LNCAP (cell line): ENCODE results near the gene ACOX3.

Source experiments
- TF ChIP-seq, protein P1 (sequence below): fragments of 450-650 bp; IDR thresholded peaks from 2 replicates; pipeline ENCODE4 v1.5.1; 2017; ENCODE audit warnings: mild to moderate bottlenecking

The ACOX3 gene

DNA sequence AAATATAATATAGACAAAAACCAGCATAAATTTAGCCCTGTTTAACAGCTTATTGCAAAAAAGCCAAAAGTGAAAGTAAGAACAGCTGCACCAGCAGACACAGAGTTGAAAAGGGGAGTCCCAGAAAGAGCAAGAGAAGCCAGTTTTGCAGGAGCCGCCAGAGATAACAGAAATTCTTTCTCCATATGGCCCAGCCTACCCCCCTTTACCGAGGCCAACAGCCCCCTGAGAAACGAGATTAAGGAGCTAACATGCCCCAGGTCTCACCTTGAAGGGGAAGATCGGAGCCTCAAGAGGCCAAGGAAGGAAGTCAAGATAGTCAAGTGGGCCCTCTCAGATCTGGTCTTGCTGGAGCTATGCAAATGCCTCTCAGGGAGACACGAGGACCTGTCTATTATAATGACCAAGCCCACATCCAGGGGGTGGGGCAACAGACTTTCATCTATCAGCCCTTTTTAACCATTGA lies 4.8 kb downstream of the ACOX3 start:
- TF ChIP-seq, protein P1, sequence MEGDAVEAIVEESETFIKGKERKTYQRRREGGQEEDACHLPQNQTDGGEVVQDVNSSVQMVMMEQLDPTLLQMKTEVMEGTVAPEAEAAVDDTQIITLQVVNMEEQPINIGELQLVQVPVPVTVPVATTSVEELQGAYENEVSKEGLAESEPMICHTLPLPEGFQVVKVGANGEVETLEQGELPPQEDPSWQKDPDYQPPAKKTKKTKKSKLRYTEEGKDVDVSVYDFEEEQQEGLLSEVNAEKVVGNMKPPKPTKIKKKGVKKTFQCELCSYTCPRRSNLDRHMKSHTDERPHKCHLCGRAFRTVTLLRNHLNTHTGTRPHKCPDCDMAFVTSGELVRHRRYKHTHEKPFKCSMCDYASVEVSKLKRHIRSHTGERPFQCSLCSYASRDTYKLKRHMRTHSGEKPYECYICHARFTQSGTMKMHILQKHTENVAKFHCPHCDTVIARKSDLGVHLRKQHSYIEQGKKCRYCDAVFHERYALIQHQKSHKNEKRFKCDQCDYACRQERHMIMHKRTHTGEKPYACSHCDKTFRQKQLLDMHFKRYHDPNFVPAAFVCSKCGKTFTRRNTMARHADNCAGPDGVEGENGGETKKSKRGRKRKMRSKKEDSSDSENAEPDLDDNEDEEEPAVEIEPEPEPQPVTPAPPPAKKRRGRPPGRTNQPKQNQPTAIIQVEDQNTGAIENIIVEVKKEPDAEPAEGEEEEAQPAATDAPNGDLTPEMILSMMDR = no peak

DNA sequence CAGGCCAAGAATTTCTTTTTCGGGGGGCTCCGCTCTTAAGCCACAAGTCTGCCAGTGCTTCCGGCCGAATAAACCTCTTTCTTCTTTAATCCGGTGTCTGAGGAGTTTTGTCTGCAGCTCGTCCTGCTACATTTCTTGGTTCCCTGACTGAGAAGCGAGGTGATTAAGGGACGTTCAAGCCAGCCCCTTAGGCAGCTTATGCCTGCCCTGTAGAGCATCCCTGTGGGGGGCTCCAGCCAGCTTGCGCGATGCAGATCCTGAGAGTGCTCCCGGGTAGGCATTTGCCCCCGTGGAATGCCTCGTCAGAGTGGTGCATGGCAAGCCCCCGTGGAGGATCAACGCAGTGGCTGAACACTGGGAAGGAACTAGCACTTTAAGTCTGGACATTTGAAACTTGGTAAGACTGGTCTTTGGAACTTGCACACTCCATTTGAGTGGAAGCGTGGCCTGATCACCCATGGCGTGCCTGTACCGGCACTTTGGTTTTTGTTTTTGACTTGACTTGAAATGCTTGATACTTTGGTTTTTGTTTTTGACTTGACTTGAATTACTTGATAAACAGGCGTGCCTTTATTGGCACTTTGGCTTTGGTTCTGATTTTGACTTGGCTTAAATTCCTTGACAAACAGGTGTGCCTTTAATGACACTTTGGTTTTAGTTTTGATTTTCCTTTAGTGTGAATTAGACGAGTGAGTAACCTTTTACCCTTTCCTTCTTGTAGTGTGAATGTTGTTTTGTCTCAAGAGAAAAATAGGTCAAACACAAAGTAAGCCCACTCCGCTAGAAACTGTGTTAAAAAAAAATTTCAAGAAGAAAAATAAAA lies 6.1 kb downstream of the ACOX3 start:
- TF ChIP-seq, protein P1 = no peak

DNA sequence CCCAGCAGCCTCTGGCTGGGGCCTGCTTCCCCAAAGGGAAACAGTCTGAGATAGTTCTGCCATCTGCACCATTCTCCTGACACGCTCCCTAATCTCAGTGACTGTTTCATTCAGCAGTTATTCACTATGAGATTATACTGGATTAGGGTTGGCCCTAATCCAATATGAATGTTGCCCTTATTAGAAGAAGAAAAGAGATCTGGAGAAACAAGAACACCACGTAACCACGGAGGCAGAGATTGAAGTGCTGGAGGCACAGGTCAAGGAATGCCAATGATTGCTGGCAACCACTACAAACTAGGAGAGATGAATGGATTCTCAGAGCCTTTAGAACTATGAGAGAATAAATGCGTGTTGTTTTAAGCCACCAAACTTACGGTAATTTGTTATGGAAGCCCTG lies 7.4 kb downstream of the ACOX3 start:
- TF ChIP-seq, protein P1 = no peak

DNA sequence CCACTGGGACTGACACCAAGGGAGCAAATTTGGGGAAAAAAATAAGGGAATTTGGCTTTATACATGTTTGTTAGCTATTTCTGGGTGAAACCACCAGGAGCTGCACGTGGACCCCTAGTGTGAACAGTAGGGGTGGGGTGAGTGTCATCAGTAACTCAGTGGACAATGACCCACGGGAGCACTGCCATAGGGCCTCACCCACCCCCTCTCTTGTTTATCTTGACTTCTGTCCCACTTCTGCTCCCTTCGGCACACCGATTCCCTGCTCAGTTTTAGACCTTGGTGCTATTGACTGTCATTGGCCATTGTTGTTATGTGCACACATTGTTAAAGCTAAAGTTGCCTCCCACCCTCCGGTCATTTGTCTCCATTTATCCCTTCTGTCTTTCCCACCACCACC lies 9.0 kb downstream of the ACOX3 start:
- TF ChIP-seq, protein P1 = no peak

DNA sequence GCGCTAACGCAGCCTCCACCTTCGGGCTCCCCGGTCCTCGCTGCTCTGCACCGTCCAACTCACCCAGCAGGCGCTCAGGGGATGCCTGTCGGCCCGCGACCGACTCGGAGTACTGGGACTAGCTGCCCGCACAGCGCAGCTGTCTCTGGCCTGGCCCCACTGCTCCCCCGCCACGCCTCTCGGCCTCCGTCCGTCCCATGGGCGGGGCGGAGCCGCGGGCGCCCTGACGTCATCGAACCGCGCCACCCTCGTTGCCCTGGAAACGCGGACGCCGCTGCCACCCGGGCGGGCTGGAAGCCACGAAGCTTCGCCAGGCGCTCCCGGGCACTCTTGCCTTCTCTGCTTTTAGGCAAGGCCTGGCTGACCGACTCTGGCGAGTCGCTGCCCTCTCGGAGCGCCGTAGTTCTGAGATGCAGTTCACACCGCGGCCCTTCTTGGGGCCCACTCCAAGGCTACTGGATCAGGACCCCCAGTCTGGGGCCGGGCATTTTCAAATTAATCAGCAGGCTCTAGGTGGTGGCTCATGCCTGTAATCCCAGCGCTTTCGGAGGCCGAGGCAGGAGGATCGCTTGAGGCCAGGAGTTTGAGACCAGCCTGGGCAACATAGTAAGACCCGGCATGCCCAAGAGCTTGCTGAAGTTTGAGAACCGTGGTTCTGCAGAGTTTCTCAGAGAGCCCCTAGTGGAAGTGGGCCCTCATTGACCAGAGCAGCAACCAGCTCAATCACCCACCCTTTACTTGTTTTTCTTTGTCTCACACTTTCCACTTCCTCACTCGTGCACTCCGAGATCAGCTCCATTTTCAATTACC lies 12.0 kb downstream of the ACOX3 start:
- TF ChIP-seq, protein P1 = no peak; the same call in 1 of the 2 replicates

DNA sequence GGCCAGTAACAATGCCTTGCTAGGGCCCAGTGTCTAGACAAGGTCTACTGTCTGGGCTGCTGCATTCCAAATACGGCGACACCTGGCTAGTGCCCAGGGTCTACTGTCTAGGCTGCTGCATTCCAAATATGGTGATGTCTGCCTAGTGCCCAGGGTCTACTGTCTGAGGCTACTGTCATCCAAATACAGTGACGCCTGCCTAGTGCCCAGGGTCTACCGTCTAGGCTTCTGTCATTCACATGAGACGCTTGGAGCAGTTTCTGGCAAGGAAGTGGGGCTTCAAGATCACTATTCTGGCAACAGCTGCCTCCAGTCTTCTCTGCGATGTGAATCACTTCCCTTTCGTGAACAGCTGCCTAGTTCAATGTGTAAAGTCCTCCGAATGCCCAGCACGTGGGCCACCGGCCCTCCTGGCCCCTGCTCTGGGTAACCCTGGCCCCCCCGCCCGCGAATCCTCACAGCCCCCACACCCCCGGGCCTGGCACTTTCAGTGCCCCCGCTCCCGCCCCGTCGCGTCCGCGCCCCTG lies 12.7 kb downstream of the ACOX3 start:
- TF ChIP-seq, protein P1 = no peak

DNA sequence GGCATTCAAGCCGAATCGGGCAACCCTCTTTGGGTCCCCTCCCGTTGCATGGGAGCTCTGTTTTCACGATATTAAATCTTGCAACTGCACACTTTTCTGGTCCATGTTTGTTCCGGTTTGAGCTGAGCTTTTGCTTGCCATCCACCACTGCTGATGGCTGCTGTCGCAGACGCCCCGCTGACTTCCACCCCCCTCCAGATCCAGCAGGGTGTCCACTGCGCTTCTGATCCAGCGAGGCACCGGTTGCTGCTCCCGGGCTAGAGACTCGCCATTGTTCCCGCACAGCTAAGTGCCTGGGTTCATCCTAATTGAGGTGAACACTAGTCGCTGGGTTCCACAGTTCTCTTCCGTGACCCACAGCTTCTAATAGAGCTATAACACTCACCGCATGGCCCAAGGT lies 13.3 kb downstream of the ACOX3 start:
- TF ChIP-seq, protein P1 = no peak
